Fibroblast of pulmonary artery (primary cell): ENCODE data around the gene RFX1.
A peak's percentile ranks its signal among the peaks of the same experiment; 100 is the strongest.

Source experiments
- DNase-seq: peaks from one replicate; pipeline ENCODE4 v3.0.0-alpha.2; 2010; ENCODE audit warnings: low read depth
- H3K4me3 ChIP-seq: replicated peaks from 2 replicates; pipeline ENCODE4 v1.5.1; 2011; ENCODE audit warnings: low read depth, mild to moderate bottlenecking, control low read depth, low read length, moderate library complexity
- CTCF ChIP-seq: IDR thresholded peaks from 2 replicates; pipeline ENCODE4 v1.5.1; 2011; ENCODE audit warnings: mild to moderate bottlenecking, control low read depth, low read length, inconsistent platforms; ENCODE audit errors: missing control alignments

Gene RFX1

GRCh38 chr19:13954185-13954584 lies 51.9 kb downstream of the RFX1 start:
- no peak for TF ChIP-seq CTCF
- DNase-seq = no peak
- no peak overlapping the region for H3K4me3 ChIP-seq

GRCh38 chr19:13952931-13953531 lies 53.1 kb downstream of the RFX1 start:
- DNase-seq = peak; percentile 42
- peak overlapping the region; percentile 75 for H3K4me3 ChIP-seq
- no peak for TF ChIP-seq CTCF

GRCh38 chr19:13952154-13952930 lies 53.8 kb downstream of the RFX1 start, which contains the start of gene DCAF15:
Gene DCAF15 (plus strand): TSS chr19:13952509. CDS start chr19:13952513, 4 bp downstream.
- DNase-seq = peak; percentile 100
- TF ChIP-seq CTCF = no peak
- peak within 1 kb of the TSS; percentile 75 for H3K4me3 ChIP-seq

- DNase-seq = no peak
- TF ChIP-seq CTCF = no peak
- peak overlapping the region; percentile 51 for H3K4me3 ChIP-seq
Measured at GRCh38 chr19:13951799-13952153, 54.3 kb downstream of the RFX1 start.

- DNase-seq = no peak
- no peak for TF ChIP-seq CTCF
- H3K4me3 ChIP-seq = no peak overlapping the region
Measured at GRCh38 chr19:13951043-13951442, 55.1 kb downstream of the RFX1 start.

- DNase-seq = no peak
- no peak for TF ChIP-seq CTCF
- no peak overlapping the region for H3K4me3 ChIP-seq
Measured at GRCh38 chr19:13946414-13946813, 59.7 kb downstream of the RFX1 start.
